H1 (cell line): ENCODE results near the gene LRRTM2. TPM values are rescaled to one million over a fixed set of nuclear protein-coding genes. Genes with fewer than 3 reads are reported as not detected.

Source experiments
- BACH1 ChIP-seq: IDR thresholded peaks from 2 replicates; pipeline ENCODE4 v1.6.1; 2012; ENCODE audit warnings: low read length, improper control_type of control experiment
- CREB1 ChIP-seq: IDR thresholded peaks from 2 replicates; pipeline ENCODE4 v1.6.1; 2012; ENCODE audit warnings: inconsistent platforms
- CTBP2 ChIP-seq: IDR thresholded peaks from 2 replicates; pipeline ENCODE4 v1.7.0; 2011; ENCODE audit warnings: borderline replicate concordance, mild to moderate bottlenecking, moderate library complexity, mixed read lengths, low read length; ENCODE audit not compliant: insufficient read depth, insufficient read length
- EZH2 ChIP-seq: fragments of 200-600 bp; sonication (generic); IDR thresholded peaks from 2 replicates; pipeline ENCODE4 v1.7.1; 2012; ENCODE audit warnings: low read depth, mild to moderate bottlenecking, moderate library complexity, low read length, inconsistent platforms; ENCODE audit not compliant: severe bottlenecking
- GTF2F1 ChIP-seq: IDR thresholded peaks from 2 replicates; pipeline ENCODE4 v1.6.1; 2012; ENCODE audit warnings: low read depth, low read length, improper control_type of control experiment, borderline replicate concordance
- KDM4A ChIP-seq: IDR thresholded peaks from one replicate; pipeline ENCODE4 v1.7.1; 2012; ENCODE audit warnings: low read depth, mild to moderate bottlenecking, moderate library complexity, low read length, inconsistent platforms; ENCODE audit not compliant: severe bottlenecking
- POU5F1 ChIP-seq: IDR thresholded peaks from 2 replicates; pipeline ENCODE4 v1.6.1; 2011; ENCODE audit warnings: low read depth, mild to moderate bottlenecking, low read length, moderate library complexity
- RNF2 ChIP-seq: fragments of 200-900, 300-1000 bp; sonication (generic); IDR thresholded peaks from 2 replicates; pipeline ENCODE4 v1.7.1; 2016; ENCODE audit warnings: borderline replicate concordance, low read depth, mild to moderate bottlenecking, antibody characterized with exemption, low read length; ENCODE audit not compliant: poor library complexity, severe bottlenecking; ENCODE audit errors: missing control alignments
- polyA plus RNA-seq, 7 experiments: library from polyadenylated mRNA; depleted of rRNA in 3 of 7; stranded (reverse) in 5 of 7; unstranded in 2 of 7; fragments of >200 nt in 5 of 7; fragments of 200-250 nt in 2 of 7; gene quantifications; 1 replicate in 5 of 7; 2 replicates in 1 of 7; 4 replicates in 1 of 7; pipeline versions ENCODE4 v1.2.1 to v1.2.3, GENCODE V29; 2011 to 2013; ENCODE audit warnings: missing spikeins in 2 of 7, mixed read lengths in 2 of 7
- total RNA-seq: library from RNA; stranded (reverse); fragmentation: NEBNext Ultra II Directional; extraction: Animal tissue kit (Norgen Biotek cat#: 25700); gene quantifications from 2 replicates; pipeline ENCODE4 v1.2.1, GENCODE V29; 2021
- TF ChIP-seq, protein P1 (sequence below): fragments of 300-600 bp; sonication (generic); IDR thresholded peaks from 2 replicates; pipeline ENCODE4 v1.7.1; 2012; ENCODE audit warnings: low read length, moderate library complexity, mild to moderate bottlenecking, inconsistent platforms; ENCODE audit not compliant: insufficient replicate concordance
- TF ChIP-seq, protein P2 (sequence below): IDR thresholded peaks from 2 replicates; pipeline ENCODE4 v1.6.1; 2011; ENCODE audit warnings: low read depth, mild to moderate bottlenecking, low read length; ENCODE audit not compliant: insufficient read depth

Gene LRRTM2
- total and polyA plus RNA-seq, 2 of the 8 experiments (the other 6 are each of a cell fraction or from before 2014, with no cell fraction given): not detected

DNA sequence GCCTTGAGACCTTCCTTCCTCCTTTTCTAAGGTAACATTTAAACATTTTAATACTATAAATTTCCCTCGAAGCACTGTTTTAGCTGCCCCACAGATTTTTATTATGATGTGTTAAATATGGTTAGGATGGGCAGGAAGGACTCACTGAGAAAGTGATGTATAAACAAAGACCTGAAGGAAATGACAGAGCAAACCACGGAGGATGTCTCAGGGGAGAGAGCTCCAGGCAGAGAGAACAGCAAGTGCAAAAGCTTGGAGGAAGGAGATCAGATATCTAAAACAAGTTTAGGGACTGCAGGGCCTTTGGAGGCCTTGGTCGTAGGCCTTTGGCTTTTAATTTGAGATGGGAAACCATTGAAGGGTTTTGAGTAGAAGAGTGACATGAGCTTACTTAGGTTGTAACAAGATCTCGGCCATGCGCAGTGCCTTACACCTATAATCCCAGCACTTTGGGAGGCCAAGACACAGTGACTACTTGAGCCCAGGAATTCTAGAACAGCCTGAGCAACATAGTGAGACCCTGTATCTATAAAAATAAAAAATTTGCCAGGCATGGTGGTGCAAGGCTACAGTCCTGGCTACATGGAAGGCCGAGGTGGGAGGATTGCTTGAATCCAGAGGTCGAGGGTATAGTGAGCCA is 35.5 kb upstream of the LRRTM2 start (continued):
- TF ChIP-seq, protein P1, sequence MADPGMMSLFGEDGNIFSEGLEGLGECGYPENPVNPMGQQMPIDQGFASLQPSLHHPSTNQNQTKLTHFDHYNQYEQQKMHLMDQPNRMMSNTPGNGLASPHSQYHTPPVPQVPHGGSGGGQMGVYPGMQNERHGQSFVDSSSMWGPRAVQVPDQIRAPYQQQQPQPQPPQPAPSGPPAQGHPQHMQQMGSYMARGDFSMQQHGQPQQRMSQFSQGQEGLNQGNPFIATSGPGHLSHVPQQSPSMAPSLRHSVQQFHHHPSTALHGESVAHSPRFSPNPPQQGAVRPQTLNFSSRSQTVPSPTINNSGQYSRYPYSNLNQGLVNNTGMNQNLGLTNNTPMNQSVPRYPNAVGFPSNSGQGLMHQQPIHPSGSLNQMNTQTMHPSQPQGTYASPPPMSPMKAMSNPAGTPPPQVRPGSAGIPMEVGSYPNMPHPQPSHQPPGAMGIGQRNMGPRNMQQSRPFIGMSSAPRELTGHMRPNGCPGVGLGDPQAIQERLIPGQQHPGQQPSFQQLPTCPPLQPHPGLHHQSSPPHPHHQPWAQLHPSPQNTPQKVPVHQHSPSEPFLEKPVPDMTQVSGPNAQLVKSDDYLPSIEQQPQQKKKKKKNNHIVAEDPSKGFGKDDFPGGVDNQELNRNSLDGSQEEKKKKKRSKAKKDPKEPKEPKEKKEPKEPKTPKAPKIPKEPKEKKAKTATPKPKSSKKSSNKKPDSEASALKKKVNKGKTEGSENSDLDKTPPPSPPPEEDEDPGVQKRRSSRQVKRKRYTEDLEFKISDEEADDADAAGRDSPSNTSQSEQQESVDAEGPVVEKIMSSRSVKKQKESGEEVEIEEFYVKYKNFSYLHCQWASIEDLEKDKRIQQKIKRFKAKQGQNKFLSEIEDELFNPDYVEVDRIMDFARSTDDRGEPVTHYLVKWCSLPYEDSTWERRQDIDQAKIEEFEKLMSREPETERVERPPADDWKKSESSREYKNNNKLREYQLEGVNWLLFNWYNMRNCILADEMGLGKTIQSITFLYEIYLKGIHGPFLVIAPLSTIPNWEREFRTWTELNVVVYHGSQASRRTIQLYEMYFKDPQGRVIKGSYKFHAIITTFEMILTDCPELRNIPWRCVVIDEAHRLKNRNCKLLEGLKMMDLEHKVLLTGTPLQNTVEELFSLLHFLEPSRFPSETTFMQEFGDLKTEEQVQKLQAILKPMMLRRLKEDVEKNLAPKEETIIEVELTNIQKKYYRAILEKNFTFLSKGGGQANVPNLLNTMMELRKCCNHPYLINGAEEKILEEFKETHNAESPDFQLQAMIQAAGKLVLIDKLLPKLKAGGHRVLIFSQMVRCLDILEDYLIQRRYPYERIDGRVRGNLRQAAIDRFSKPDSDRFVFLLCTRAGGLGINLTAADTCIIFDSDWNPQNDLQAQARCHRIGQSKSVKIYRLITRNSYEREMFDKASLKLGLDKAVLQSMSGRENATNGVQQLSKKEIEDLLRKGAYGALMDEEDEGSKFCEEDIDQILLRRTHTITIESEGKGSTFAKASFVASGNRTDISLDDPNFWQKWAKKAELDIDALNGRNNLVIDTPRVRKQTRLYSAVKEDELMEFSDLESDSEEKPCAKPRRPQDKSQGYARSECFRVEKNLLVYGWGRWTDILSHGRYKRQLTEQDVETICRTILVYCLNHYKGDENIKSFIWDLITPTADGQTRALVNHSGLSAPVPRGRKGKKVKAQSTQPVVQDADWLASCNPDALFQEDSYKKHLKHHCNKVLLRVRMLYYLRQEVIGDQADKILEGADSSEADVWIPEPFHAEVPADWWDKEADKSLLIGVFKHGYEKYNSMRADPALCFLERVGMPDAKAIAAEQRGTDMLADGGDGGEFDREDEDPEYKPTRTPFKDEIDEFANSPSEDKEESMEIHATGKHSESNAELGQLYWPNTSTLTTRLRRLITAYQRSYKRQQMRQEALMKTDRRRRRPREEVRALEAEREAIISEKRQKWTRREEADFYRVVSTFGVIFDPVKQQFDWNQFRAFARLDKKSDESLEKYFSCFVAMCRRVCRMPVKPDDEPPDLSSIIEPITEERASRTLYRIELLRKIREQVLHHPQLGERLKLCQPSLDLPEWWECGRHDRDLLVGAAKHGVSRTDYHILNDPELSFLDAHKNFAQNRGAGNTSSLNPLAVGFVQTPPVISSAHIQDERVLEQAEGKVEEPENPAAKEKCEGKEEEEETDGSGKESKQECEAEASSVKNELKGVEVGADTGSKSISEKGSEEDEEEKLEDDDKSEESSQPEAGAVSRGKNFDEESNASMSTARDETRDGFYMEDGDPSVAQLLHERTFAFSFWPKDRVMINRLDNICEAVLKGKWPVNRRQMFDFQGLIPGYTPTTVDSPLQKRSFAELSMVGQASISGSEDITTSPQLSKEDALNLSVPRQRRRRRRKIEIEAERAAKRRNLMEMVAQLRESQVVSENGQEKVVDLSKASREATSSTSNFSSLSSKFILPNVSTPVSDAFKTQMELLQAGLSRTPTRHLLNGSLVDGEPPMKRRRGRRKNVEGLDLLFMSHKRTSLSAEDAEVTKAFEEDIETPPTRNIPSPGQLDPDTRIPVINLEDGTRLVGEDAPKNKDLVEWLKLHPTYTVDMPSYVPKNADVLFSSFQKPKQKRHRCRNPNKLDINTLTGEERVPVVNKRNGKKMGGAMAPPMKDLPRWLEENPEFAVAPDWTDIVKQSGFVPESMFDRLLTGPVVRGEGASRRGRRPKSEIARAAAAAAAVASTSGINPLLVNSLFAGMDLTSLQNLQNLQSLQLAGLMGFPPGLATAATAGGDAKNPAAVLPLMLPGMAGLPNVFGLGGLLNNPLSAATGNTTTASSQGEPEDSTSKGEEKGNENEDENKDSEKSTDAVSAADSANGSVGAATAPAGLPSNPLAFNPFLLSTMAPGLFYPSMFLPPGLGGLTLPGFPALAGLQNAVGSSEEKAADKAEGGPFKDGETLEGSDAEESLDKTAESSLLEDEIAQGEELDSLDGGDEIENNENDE: no peak
- TF ChIP-seq CTBP2 (no peak), CREB1 (no peak), EZH2 (no peak), BACH1 (no peak), KDM4A (no peak), POU5F1 (no peak), GTF2F1 (no peak), RNF2 (no peak)
- TF ChIP-seq, protein P2, sequence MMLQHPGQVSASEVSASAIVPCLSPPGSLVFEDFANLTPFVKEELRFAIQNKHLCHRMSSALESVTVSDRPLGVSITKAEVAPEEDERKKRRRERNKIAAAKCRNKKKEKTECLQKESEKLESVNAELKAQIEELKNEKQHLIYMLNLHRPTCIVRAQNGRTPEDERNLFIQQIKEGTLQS: no peak
